HG03103 (cell line): ENCODE results near the gene HABP2.

ENCODE experiments used
- ATAC-seq: cut with Tn5 transposase; IDR thresholded peaks from one replicate; pipeline ENCODE4 v1.9.1; 2021; ENCODE audit warnings: low read depth; ENCODE audit not compliant: unreplicated experiment

The HABP2 gene

GRCh38 chr10:113524539-113525490 is 28.0 kb upstream of the HABP2 start:
- no peak for ATAC-seq

DNA sequence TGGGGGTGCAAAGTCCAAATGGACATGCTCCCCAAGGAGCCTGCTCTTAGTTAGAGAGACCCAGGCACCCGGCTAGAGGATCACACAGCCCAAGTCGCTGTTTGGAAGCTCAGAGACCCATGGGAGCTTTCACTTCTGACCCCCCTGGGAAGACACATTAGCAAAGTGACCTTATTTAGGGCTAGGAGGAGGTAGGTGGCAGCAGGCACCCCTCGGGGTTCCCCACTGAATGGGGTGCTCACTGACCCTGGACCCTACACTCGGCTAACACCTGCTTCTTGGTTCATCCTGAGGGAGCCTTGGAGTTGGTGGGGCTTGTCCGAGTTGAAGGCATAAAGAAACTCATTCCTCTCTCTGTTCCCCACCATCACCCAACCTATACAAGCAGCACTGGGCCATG is 27.1 kb upstream of the HABP2 start:
- no peak for ATAC-seq

GRCh38 chr10:113527211-113527906 is 25.5 kb upstream of the HABP2 start:
- no peak for ATAC-seq

DNA sequence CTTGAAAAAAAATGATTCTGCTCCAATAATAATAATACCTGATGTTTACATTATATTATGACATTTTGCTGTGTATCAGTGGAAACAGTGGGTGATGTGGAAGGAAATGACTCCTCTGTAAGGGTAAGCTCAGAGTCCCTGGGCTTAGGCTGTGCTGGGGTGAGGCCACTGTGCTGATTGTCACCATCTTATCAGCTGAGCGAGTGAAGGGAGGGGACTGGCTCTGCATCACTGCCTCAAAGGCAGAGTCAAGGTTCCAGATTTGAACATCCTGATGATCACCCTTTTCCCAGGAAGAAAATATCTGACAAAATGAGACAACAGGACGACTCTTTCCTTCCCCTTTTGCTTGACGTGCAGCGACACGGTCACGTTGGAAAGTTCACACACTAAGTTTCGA is 24.0 kb upstream of the HABP2 start:
- no peak for ATAC-seq

DNA sequence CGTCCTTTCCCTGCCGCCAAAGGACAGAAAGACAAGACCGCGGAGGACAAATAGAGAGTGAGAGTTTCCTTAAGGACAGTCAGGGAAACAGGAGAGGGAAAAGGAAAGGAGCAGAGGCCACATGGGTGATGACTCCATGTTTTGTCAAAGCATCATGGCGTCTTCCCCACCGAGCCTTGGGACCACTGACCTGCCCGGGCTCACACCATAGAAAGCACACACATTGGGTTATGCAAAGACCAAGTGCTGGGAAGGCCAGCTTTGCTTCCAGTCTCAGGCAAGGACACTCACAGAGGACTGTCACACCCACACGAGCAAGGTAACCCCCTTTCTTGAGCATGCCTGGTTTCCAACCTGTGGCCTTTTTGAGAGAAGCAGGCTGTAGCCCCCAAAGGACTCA is 23.3 kb upstream of the HABP2 start:
- no peak for ATAC-seq

GRCh38 chr10:113530476-113530875 is 22.4 kb upstream of the HABP2 start:
- no peak for ATAC-seq

GRCh38 chr10:113532724-113533123 is 20.1 kb upstream of the HABP2 start:
- no peak for ATAC-seq

DNA sequence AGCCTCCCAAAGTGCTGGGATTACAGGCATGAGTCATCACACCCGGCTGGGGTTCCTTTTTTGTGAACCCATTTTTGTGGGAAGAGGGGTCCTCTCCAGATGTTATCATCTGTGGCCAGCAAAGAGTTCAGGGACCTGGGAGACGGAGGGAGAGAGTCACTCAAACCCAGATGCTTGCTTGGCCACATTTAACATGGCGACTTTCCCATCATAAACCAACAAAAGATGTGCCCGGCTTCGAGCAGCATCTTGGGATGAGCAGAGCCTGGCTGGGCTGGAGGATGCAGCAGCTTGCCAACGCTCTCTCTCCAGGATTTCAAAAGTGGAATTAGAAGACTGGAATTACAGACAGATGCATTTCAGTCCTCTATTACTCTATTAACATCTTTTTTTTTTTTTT is 19.1 kb upstream of the HABP2 start:
- ATAC-seq, result no peak

DNA sequence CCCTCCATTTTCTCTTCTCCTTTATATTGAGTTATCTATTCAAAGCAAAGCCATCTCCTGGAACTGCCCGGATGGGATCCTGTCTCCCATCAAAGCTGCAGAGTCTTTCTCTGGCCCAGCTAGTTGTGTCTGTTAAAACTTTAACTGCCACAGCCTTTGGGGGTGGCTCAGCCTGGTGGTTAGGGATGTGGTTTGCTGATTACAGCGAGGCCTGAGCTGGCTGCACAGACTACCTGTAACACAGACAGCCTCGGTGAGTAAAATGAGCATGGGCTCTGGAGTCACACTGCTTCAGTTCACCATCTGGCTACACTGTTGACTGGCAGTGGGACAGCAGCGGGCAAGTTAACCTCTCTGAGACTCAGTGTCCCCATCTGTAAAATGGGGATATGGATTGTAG is 18.4 kb upstream of the HABP2 start:
- no peak for ATAC-seq

DNA sequence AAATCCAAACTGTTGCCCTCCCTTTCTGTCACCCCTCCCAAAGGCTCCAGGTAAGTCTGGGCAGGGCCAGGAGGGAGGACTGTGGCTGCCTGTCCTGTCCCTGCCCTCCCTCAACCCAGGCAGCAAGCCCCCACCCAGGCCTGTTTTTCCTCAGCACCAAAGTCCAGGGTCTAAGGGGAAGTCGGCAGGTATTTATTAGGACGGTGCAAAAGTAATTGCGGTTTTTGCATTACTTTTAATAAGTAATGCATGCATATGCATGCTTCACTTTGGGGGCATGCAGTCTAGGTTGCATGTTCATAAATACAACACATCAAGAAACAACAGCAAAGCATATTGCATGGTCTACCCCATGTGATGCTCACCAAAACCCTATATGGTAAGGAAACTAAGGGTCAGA is 15.2 kb upstream of the HABP2 start:
- no peak for ATAC-seq

DNA sequence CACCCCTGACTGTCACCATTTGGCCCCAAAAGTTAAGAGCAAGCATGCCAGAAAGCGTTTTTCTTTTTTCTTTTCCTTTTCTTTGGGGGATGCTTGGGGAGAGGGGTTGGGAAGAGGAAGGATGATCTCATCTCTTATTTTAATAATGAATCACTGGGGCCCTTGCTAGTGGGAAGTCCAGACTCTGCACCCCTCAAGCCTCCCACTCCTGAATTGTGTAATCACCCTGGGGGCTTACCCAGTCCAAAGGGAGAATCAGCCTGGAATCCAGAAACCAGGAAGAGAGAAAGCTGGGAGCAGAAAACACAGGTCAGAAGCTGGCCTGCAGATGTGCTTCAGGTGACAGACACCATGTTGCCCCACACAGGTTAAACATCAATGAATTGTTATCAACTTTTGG is 14.7 kb upstream of the HABP2 start:
- no peak for ATAC-seq

DNA sequence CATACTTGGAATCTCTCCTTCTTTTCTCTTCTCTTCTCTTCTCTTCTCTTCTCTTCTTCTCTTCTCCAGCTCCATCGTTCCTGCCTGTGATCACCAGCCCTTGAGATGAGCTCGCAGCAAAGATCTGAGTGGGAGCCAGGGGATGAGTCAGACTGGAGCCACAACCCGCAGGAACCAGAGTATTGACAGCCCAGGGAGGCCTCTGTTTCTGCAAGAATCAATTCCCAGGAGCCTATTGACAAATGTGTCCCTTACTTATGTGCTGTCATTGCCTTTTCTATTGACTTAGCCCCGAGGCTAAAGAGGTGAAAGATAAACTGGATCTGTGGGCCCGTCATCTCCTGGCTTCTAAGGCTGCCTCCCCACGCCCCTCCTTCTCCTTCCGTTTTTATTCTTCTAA is 13.1 kb upstream of the HABP2 start:
- no peak for ATAC-seq

DNA sequence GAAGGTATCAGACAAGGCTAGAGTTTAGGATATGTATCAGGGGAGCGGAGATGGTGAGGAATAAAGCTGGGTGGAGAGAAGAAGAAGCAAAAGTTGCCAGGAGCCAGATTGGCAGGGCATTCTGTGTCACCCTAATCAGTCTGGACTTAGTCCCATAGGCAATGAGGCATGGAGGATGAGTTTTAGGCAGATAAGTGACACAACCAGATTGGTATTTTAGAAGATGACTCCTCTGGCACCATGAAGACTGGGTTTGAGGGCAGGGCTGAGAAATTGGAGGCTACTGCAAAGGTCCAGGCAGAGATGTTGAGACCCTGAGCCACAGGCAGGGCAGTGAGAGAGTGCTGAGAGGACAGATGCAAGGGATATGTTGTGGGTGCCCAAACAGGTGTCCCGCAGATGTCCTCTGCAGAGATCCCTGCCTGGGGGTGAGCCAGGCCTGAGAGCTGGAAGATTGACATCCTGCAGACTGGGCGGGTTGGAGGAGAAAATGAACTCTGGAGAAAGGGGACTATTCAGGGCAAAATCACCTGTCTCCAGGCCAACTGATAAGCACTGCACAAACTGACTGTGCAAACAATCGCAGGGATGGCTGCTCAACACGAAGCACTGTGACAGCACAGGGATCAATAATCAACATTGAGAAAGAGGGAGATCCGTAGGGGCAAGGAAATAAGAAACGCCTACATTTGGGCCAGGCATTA is 11.9 kb upstream of the HABP2 start:
- ATAC-seq, result no peak

- ATAC-seq, result no peak
Observed at GRCh38 chr10:113541549-113541927, 11.3 kb upstream of the HABP2 start.

GRCh38 chr10:113543107-113543955 is 9.5 kb upstream of the HABP2 start:
- ATAC-seq, result no peak

- no peak for ATAC-seq
Observed at GRCh38 chr10:113544392-113544791, 8.5 kb upstream of the HABP2 start.

DNA sequence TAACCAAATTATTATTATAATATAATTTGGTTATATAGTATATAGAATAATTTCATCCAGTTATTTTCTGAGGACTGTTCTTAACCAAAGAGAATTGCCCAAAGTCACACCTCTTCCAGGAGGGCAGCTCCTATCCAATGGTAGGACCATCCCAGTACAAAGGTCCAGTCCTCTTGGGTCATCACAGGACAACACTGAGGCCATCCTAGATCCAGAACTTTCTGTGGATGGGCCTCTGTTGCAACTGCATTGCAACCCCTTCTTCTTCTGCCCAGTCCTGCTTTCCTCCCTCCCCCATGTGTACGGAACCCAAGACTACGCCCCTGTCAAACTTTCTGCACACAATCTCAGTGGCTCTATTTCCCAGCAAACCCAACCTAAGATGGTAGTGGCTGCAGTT is 5.4 kb upstream of the HABP2 start:
- no peak for ATAC-seq

GRCh38 chr10:113549856-113550255 is 3.0 kb upstream of the HABP2 start:
- no peak for ATAC-seq

- ATAC-seq, result peak; percentile 57
Observed at GRCh38 chr10:113550365-113550764, 2.5 kb upstream of the HABP2 start.

DNA sequence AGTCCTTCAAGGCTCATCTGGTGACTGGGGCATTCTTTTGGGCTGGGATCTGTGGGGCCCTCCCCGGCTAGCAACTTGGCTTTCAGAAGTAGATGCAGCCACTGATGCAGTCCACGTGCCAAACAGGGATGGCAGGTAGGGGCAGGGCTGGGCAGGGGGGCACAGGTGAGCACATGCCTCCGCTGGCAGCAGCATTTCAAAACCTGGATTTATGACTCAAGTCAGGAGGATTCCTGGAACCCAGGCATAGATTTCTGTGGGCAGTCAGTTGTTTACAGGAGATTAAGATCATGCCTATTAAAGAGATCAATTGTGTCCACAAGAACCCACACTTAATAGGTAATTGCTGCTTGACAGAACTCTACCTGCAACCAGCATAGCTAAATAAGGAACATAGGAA is 839 bp upstream of the HABP2 start:
- no peak for ATAC-seq
